ENCODE data around the gene ANKRD63. TPM values are rescaled to one million over a fixed set of nuclear protein-coding genes. Genes with fewer than 3 reads are reported as not detected.

The ANKRD63 gene
- total and polyA plus RNA-seq, 7 donors: 1.6 TPM; not detected in 6

GRCh38 chr15:40322531-40323238 lies 39.8 kb upstream of the ANKRD63 start:
- peaks cover 0 to 59% (median 48%) of the 10 kb centered on the region in 4 donors for H3K4me1 ChIP-seq
- DNase-seq: peak; percentile 83
- intact Hi-C loops (cut with DNase I): loop anchor here (1.0 to 5.0 kb wide), 3 partner anchors 17 to 230 kb away; partner anchors contain the start of gene IVD
- no peaks in the 10 kb centered on the region for H3K9me3 ChIP-seq
- peak overlapping the region; percentile 23 to 96 (median 90) for H3K4me3 ChIP-seq
- TF ChIP-seq POLR2A (IDR thresholded peaks at IDR 0.05): peak; percentile 12 to 35
- TF ChIP-seq POLR2AphosphoS5 (IDR thresholded peaks at IDR 0.05): peak; percentile 69 to 81 (median 72)
- no peak for TF ChIP-seq EP300 (IDR thresholded peaks at IDR 0.05)
- TF ChIP-seq, protein P1, sequence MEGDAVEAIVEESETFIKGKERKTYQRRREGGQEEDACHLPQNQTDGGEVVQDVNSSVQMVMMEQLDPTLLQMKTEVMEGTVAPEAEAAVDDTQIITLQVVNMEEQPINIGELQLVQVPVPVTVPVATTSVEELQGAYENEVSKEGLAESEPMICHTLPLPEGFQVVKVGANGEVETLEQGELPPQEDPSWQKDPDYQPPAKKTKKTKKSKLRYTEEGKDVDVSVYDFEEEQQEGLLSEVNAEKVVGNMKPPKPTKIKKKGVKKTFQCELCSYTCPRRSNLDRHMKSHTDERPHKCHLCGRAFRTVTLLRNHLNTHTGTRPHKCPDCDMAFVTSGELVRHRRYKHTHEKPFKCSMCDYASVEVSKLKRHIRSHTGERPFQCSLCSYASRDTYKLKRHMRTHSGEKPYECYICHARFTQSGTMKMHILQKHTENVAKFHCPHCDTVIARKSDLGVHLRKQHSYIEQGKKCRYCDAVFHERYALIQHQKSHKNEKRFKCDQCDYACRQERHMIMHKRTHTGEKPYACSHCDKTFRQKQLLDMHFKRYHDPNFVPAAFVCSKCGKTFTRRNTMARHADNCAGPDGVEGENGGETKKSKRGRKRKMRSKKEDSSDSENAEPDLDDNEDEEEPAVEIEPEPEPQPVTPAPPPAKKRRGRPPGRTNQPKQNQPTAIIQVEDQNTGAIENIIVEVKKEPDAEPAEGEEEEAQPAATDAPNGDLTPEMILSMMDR (IDR thresholded peaks at IDR 0.05): no peak
- 41 to 50% methylated on average over 26 of the region's 26 CpGs for WGBS, 2 donors
- H3K36me3 ChIP-seq: no peaks in the 10 kb centered on the region
- H3K27ac ChIP-seq: peak overlapping the region; percentile 84 to 99 (median 98)
- no peaks in the 10 kb centered on the region for H3K27me3 ChIP-seq

GRCh38 chr15:40320931-40321371 lies 38.1 kb upstream of the ANKRD63 start:
- Histone ChIP-seq H3K9me3 (no peaks in the 10 kb centered on the region), H3K4me1 (peaks cover 0 to 41% (median 31%) of the 10 kb centered on the region in 4 donors), H3K27ac (peak overlapping the region; percentile 84 to 99 (median 98)), H3K4me3 (no peak overlapping the region), H3K27me3 (no peaks in the 10 kb centered on the region), H3K36me3 (no peaks in the 10 kb centered on the region)
- WGBS, 2 donors: 0 to 3% methylated on average over 2 of the region's 2 CpGs
- no peak for TF ChIP-seq POLR2AphosphoS5 (IDR thresholded peaks at IDR 0.05)
- TF ChIP-seq, protein P1 (IDR thresholded peaks at IDR 0.05): peak; percentile 67 to 92 (median 90)
- no peak for TF ChIP-seq EP300 (IDR thresholded peaks at IDR 0.05)
- DNase-seq: peak; percentile 79
- intact Hi-C loops (cut with DNase I): loop anchor here (2.0 to 5.0 kb wide), 4 partner anchors 46 to 229 kb away; partner anchors contain the start of gene IVD

DNA sequence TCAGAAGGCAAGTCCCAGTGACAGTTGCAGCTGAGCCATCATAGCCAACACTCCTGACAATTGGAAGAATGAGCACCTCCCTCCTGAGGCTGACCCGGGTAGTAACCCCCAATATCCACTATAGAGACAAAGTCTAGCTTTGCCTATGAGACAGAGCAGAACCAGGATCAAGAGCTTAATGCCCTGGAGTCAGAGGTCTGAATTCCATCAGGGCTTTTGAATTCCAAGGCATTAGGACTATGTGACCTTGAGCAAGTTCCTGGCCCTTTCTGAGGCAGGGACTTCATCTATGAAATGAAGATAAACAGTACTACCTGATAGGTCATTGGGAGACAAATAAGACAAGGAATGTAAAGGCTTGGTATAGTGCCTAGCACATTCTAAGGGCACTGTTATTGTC lies 37.5 kb upstream of the ANKRD63 start:
- no peaks in the 10 kb centered on the region for H3K9me3 ChIP-seq
- DNase-seq: no peak
- H3K4me3 ChIP-seq: no peak overlapping the region
- peaks cover 0 to 36% (median 25%) of the 10 kb centered on the region in 4 donors for H3K4me1 ChIP-seq
- H3K27me3 ChIP-seq: no peaks in the 10 kb centered on the region
- no peaks in the 10 kb centered on the region for H3K36me3 ChIP-seq
- intact Hi-C loops (cut with DNase I): loop anchor here (2.0 to 5.0 kb wide), 4 partner anchors 46 to 228 kb away; partner anchors contain the start of gene IVD
- TF ChIP-seq POLR2A (IDR thresholded peaks at IDR 0.05) (no peak), POLR2AphosphoS5 (IDR thresholded peaks at IDR 0.05) (no peak), EP300 (IDR thresholded peaks at IDR 0.05) (no peak)
- TF ChIP-seq, protein P1 (IDR thresholded peaks at IDR 0.05): no peak
- H3K27ac ChIP-seq: peak overlapping the region in 1 of 4 donors; percentile 97
- 94 to 95% methylated on average over 1 of the region's 1 CpG for WGBS, 2 donors

GRCh38 chr15:40317580-40317979 lies 34.7 kb upstream of the ANKRD63 start:
- H3K4me1 ChIP-seq: peaks cover 0 to 17% (median 12%) of the 10 kb centered on the region in 4 donors
- DNase-seq: no peak
- TF ChIP-seq POLR2AphosphoS5 (IDR thresholded peaks at IDR 0.05) (no peak), EP300 (IDR thresholded peaks at IDR 0.05) (no peak), POLR2A (IDR thresholded peaks at IDR 0.05) (no peak)
- TF ChIP-seq, protein P1 (IDR thresholded peaks at IDR 0.05): no peak
- WGBS, 2 donors: 70 to 81% methylated on average over 4 of the region's 4 CpGs
- H3K9me3 ChIP-seq: no peaks in the 10 kb centered on the region
- intact Hi-C loops (cut with DNase I): no loop called here
- H3K27me3 ChIP-seq: no peaks in the 10 kb centered on the region
- H3K36me3 ChIP-seq: no peaks in the 10 kb centered on the region
- H3K27ac ChIP-seq: no peak overlapping the region
- H3K4me3 ChIP-seq: no peak overlapping the region

Data from sigmoid colon (tissue), 7 donors.